A673 (cell line): ENCODE data around the gene SLIT3. TPM values are rescaled to one million over a fixed set of nuclear protein-coding genes. Genes with fewer than 3 reads are reported as not detected.

Experiments used
- BruUV-seq: library from RNA; stranded (reverse); fragments of 400-500 nt; replicated peaks from 2 replicates; lab custom pipeline; 2021; lab: Mats Ljungman, UMichigan
- CTCF ChIA-PET: fragments of 300-600 bp; sonication (Branson Sonifier 250); formaldehyde crosslinking; loops from one replicate; lab custom pipeline; 2022; ENCODE audit warnings: antibody characterized with exemption; lab: Charles Lee
- POLR2A ChIA-PET: fragments of 300-600 bp; sonication (Branson Sonifier 250); formaldehyde crosslinking; loops from one replicate; lab custom pipeline; 2022; ENCODE audit warnings: antibody characterized with exemption; ENCODE audit not compliant: low non-redundant PET; lab: Charles Lee
- DNase-seq: peaks from one replicate; pipeline ENCODE4 v3.0.0-alpha.2; 2015; ENCODE audit warnings: low spot score
- H3K27ac ChIP-seq: fragments of 200-600 bp; sonication (generic); 2 replicates; pipeline ENCODE4 v1.5.1; 2016; ENCODE audit warnings: mixed run types, low read depth, mild to moderate bottlenecking, mixed read lengths, antibody characterized with exemption, low read length; ENCODE audit not compliant: poor library complexity, severe bottlenecking
- H3K27me3 ChIP-seq: fragments of 200-600 bp; sonication (generic); replicated peaks from 2 replicates; pipeline ENCODE4 v1.6.1; 2017; ENCODE audit warnings: mixed run types, low read depth, mild to moderate bottlenecking, mixed read lengths, antibody characterized with exemption, low read length; ENCODE audit not compliant: insufficient read depth, poor library complexity
- H3K36me3 ChIP-seq: fragments of 200-600 bp; sonication (generic); 2 replicates; pipeline ENCODE4 v1.6.1; 2016; ENCODE audit warnings: mixed run types, mild to moderate bottlenecking, mixed read lengths, antibody characterized with exemption, low read length; ENCODE audit not compliant: insufficient read depth, poor library complexity, severe bottlenecking
- H3K4me1 ChIP-seq: fragments of 200-600 bp; sonication (generic); 2 replicates; pipeline ENCODE4 v1.6.1; 2017; ENCODE audit warnings: mixed run types, mild to moderate bottlenecking, mixed read lengths, antibody characterized with exemption, low read length; ENCODE audit not compliant: insufficient read depth, poor library complexity, severe bottlenecking
- H3K4me3 ChIP-seq: fragments of 200-600 bp; sonication (generic); 2 replicates; pipeline ENCODE4 v1.5.1; 2016; ENCODE audit warnings: low read depth, mixed run types, mild to moderate bottlenecking, mixed read lengths, low read length; ENCODE audit not compliant: poor library complexity, severe bottlenecking
- H3K9me3 ChIP-seq: fragments of 200-600 bp; sonication (generic); 2 replicates; pipeline ENCODE4 v1.6.1; 2016; ENCODE audit warnings: mixed run types, low read depth, mild to moderate bottlenecking, mixed read lengths, antibody characterized with exemption, low read length; ENCODE audit not compliant: poor library complexity, severe bottlenecking
- CTCF ChIP-seq: fragments of 300-800, 200-600 bp; sonication (generic); conservative IDR thresholded peaks from 2 replicates; pipeline ENCODE4 v1.5.1; 2017; ENCODE audit warnings: low read depth, mild to moderate bottlenecking, antibody characterized with exemption, low read length, moderate library complexity, mixed read lengths
- EZH2 ChIP-seq: fragments of 200-600 bp; sonication (generic); IDR thresholded peaks from 2 replicates; pipeline ENCODE4 v1.6.1; 2017; ENCODE audit warnings: borderline replicate concordance, low read depth, mild to moderate bottlenecking, mixed read lengths, antibody characterized with exemption, low read length; ENCODE audit not compliant: poor library complexity, severe bottlenecking
- intact Hi-C: fragments of 100-400 bp; cut with micrococcal nuclease; formaldehyde crosslinking; loops from one replicate; pipeline ENCODE4 v1.10.0; 2022; ENCODE audit not compliant: unreplicated experiment
- total RNA-seq: library from RNA; stranded (reverse); gene quantifications from 2 replicates; pipeline ENCODE4 v1.2.3, GENCODE V29; 2021

The SLIT3 gene
- total RNA-seq, 1 experiment from 2014 or later: not detected

DNA sequence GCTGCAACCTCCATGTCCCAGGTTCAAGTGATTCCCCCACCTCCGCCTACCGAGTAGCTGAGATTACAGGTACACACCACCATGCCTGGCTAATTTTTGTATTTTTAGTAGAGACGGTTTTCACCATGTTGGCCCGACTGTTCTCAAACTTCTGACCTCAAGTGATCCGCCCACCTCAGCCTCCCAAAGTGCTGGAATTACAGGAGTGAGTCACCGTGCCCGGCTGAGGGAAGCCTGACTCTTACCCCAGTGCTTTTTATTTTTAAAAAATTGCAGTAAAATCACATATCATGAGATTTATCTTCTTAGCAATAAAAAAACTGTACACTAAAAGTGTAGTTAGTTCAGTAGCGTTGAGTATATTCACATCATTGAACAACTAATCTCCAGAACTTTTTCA is 105.3 kb downstream of the SLIT3 start:
- no peak for DNase-seq
- Histone ChIP-seq H3K9me3 (no peaks in the 10 kb centered on the region), H3K27ac (no peak overlapping the region), H3K27me3 (peaks cover 14% of the 10 kb centered on the region), H3K36me3 (no peaks in the 10 kb centered on the region), H3K4me3 (no peak overlapping the region), H3K4me1 (no peaks in the 10 kb centered on the region)
- CTCF ChIA-PET: no interaction called here
- intact Hi-C loops: no loop called here
- BruUV-seq: no TSS peak
- no peak for TF ChIP-seq CTCF
- TF ChIP-seq EZH2: no peak
- POLR2A ChIA-PET: no interaction called here

GRCh38 chr5:169192536-169192935 is 108.4 kb downstream of the SLIT3 start:
- no peak overlapping the region for H3K4me3 ChIP-seq
- TF ChIP-seq EZH2 (no peak), CTCF (no peak)
- intact Hi-C loops: no loop called here
- H3K9me3 ChIP-seq: no peaks in the 10 kb centered on the region
- H3K4me1 ChIP-seq: no peaks in the 10 kb centered on the region
- no peaks in the 10 kb centered on the region for H3K36me3 ChIP-seq
- ChIA-PET POLR2A (no interaction called here), CTCF (no interaction called here)
- no peak for DNase-seq
- peaks cover 14% of the 10 kb centered on the region for H3K27me3 ChIP-seq
- H3K27ac ChIP-seq: no peak overlapping the region
- BruUV-seq: no TSS peak

- H3K36me3 ChIP-seq: no peaks in the 10 kb centered on the region
- ChIA-PET CTCF (no interaction called here), POLR2A (no interaction called here)
- intact Hi-C loops: no loop called here
- no TSS peak for BruUV-seq
- no peak overlapping the region for H3K4me3 ChIP-seq
- peaks cover 6% of the 10 kb centered on the region for H3K27me3 ChIP-seq
- H3K27ac ChIP-seq: no peak overlapping the region
- no peak for TF ChIP-seq EZH2
- no peak for TF ChIP-seq CTCF
- no peaks in the 10 kb centered on the region for H3K9me3 ChIP-seq
- no peaks in the 10 kb centered on the region for H3K4me1 ChIP-seq
- no peak for DNase-seq
Observed at GRCh38 chr5:169190849-169191248, 110.1 kb downstream of the SLIT3 start.
